Suprapubic skin (tissue), 3 donors: ENCODE data around the gene WDR86.

Experiments used
- CTCF ChIP-seq, 2 donors: fragments of 200-600 bp in 1 of 2; fragments of 450-650 bp in 1 of 2; sonication (generic) in 1 of 2; IDR thresholded peaks; one replicate each; pipeline ENCODE4 v1.5.1; 2016 to 2019; ENCODE audit warnings: antibody characterized with exemption in 2 of 2, mild to moderate bottlenecking in 1 of 2, moderate library complexity in 1 of 2
- EP300 ChIP-seq: sonication (generic); formaldehyde crosslinking; IDR thresholded peaks from one replicate; pipeline ENCODE4 v1.6.1; 2017; ENCODE audit warnings: antibody characterized with exemption
- POLR2A ChIP-seq, 2 donors: fragments of 450-650 bp; IDR thresholded peaks; one replicate each; pipeline ENCODE4 v1.6.1; 2017; ENCODE audit warnings: antibody characterized with exemption in 2 of 2, mild to moderate bottlenecking in 2 of 2, moderate library complexity in 2 of 2

DNA sequence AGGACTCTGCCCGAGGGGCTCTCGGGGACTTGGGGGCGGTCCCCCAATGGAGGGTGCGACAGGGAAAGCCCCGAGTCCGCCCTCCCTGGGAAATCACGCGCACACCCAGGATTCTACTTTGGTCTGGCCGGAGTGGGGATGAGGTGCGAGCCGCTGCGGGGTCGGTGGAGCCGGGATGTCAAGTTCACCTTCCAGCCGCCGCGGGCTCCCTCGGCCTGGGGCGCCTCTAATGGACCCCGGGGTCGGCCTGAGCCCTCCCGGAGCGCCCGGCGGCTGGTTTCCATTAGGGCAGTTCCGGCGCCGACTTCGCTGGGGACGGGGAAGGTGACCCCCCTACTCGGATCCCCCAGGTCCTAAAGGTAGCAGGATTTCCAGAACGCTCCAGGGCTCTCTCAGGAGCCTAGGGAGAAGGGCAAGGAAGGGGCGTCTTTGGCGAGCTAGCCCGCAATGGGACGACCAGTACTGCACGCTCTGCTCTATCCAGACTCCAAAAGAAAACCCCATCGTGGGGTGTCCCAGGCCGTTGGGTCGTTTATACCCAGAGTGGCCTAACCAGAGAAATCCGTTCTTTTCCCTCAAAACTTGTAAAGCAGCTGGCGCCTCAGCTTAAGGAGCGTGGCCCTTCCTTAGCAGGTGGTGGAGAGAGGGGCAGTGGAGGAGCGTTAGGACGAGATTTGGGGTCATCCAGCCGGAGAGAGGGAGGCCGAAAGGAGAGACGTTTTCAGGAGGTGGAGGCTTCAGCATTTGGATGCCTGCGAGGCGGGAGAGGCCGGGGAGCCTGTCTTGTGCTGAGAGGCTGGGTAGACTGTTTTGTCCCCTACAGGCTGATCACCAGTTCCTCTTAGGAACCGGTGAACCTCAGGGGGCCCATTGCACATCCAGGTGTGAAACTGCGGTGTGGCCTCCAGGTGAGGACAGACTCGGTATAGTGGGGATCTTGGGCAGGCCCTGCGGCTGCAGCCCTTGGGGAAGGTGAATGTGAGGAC lies 860 bp upstream of the WDR86 start:
- TF ChIP-seq CTCF (IDR thresholded peaks at IDR 0.05) (no peak), EP300 (no peak), POLR2A (IDR thresholded peaks at IDR 0.05) (no peak)
